KG1 (cell line): ENCODE results near the gene TEX36.
"Not testable (repeated sequence)": the region's sequence is repeated elsewhere in the genome, so short reads cannot be mapped to it uniquely, and the experiment has no call there.

Source experiments
- DNase-seq: peaks from one replicate; lab custom pipeline; 2025; lab: John Stamatoyannopoulos, UW

Gene TEX36

GRCh38 chr10:125631806-125632205 lies 51.2 kb downstream of the TEX36 start:
- DNase-seq: no peak

DNA sequence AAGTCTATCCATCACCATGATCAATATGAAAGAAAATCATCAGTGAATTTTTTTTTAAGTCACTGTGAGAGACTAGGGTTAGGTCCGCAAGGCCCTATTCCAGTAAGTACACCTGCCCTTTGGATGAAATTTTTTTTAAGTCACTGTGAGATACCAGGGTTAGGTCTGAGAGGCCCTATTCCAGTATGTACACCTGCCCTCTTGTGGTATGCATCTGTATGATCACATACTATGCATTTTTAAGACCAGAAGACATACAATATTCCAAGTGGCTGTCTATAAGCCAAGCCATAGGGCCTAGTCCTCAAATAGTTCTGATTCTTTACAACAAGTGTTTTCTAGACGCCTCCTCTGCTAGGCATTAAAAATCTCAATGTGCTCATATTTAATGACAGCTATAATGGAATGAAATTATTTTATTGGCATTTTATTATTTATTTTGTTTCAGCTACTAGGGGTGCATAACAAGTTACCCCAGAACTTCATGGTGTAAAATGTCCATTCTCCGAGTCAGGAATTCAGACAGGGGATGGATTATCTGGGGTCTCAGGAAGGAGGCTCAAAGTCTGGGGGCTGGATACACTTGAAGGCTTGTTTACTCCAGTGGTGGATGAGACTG lies 53.1 kb downstream of the TEX36 start:
- no peak for DNase-seq

- DNase-seq: no peak
These were observed 54.6 kb downstream of the TEX36 start for GRCh38 chr10:125628104-125629049.

GRCh38 chr10:125627646-125628045 lies 55.3 kb downstream of the TEX36 start:
- DNase-seq: no peak

GRCh38 chr10:125626671-125627070 lies 56.3 kb downstream of the TEX36 start:
- DNase-seq: no peak

GRCh38 chr10:125625586-125625985 lies 57.4 kb downstream of the TEX36 start:
- no peak for DNase-seq

DNA sequence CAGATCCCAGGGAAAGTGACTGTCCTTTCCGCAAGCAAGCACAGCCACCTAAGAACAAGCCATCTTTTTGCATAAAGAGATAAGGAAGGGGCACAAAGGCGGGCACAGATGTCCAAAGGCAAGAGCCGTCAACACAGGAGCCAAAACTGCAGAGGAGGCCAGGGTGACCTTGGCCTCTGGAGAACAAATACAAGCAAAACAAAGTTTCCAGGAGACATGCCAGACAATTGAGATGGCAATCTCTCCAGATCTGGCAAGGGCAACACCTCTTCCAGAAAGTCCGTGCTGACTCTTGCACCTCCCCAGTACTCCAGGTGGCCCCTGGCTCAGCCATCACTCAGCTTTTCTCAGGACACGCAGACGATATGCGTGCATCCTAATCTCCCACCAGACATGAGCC lies 58.2 kb downstream of the TEX36 start:
- DNase-seq: no peak

DNA sequence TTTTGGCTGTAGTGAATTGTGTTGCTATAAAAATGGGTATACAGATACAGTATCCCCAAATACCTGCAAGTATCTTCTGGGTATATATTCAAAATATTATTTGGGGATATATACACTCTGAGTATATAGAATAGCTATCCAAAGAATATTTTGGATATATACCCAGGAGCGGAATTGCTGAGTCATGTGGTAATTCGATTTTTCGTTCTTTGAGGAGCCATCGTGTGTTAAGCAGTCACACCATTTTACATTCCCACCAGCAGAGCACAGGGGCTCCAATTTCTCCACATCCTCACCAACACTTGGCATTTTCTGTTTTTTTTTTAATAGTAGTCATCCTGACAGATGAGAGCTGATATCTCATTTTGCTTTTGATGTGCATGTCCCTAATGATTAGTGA lies 61.9 kb downstream of the TEX36 start:
- no peak for DNase-seq

GRCh38 chr10:125620401-125620800 lies 62.6 kb downstream of the TEX36 start:
- no peak for DNase-seq

GRCh38 chr10:125613062-125613461 lies 69.9 kb downstream of the TEX36 start:
- not testable (repeated sequence) for DNase-seq

GRCh38 chr10:125611756-125612155 lies 71.2 kb downstream of the TEX36 start:
- DNase-seq: no peak

DNA sequence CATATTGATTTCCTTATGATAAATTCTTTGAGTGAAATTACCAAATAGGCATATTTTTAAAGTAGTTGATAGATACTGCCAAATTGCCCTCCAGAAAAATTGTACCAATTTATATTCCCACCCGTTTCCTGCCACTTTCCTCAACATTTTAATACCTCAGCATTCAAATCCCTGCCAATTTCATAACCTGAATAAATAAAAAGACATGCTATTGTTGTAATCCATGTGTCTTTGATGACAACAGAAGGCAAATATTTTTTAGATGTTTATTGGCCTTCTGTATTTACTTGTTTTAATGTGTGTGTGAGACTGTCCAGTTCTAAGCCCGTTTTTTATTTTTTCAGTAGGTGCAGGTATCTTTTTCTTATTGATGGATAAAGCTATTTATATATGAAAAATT lies 71.7 kb downstream of the TEX36 start:
- no peak for DNase-seq

- no peak for DNase-seq
These were observed 73.1 kb downstream of the TEX36 start for GRCh38 chr10:125609859-125610258.

GRCh38 chr10:125608474-125608873 lies 74.5 kb downstream of the TEX36 start:
- DNase-seq: no peak

GRCh38 chr10:125607689-125608290 lies 75.2 kb downstream of the TEX36 start:
- no peak for DNase-seq

- DNase-seq: no peak
These were observed 76.5 kb downstream of the TEX36 start for GRCh38 chr10:125606414-125607010.
